Stimulated activated CD4-positive, alpha-beta T cell treated with anti-CD3 and anti-CD28 coated beads, Interleukin-12 subunit alpha, Interleukin-12 subunit beta, amount 100 ng/mL, for 48 hours (primary cell): Measurements from ENCODE around the gene SNX15.
A peak's percentile ranks its signal among the peaks of the same experiment; 100 is the strongest.
"Not testable (repeated sequence)": the region's sequence is repeated elsewhere in the genome, so short reads cannot be mapped to it uniquely, and the experiment has no call there.

Source experiments
- DNase-seq, 3 donors: peaks; one replicate each; pipeline ENCODE4 v3.0.0-alpha.2; 2020; ENCODE audit warnings: low read depth in 2 of 3, low spot score in 1 of 3

Gene SNX15

GRCh38 chr11:65014726-65015227 lies 12.5 kb upstream of the SNX15 start:
- DNase-seq, result peak in 1 of 3 donors; percentile 20

GRCh38 chr11:65016705-65017104 lies 10.5 kb upstream of the SNX15 start:
- no peak for DNase-seq

GRCh38 chr11:65017937-65018336 lies 9.3 kb upstream of the SNX15 start:
- DNase-seq, result no peak

GRCh38 chr11:65019824-65020223 lies 7.4 kb upstream of the SNX15 start:
- no peak for DNase-seq

GRCh38 chr11:65021003-65021402 lies 6.2 kb upstream of the SNX15 start:
- no peak for DNase-seq

- no peak for DNase-seq
These were observed 5.7 kb upstream of the SNX15 start for GRCh38 chr11:65021509-65021908.

- DNase-seq, result not testable (repeated sequence)
These were observed 3.7 kb upstream of the SNX15 start for GRCh38 chr11:65023502-65023901.

- no peak for DNase-seq
These were observed 429 bp upstream of the SNX15 start for GRCh38 chr11:65026810-65027209.

- DNase-seq, result no peak
These were observed 5.0 kb downstream of the SNX15 start for GRCh38 chr11:65032216-65032615.

GRCh38 chr11:65034423-65034822 lies 7.2 kb downstream of the SNX15 start:
- no peak for DNase-seq

- no peak for DNase-seq
These were observed 8.3 kb downstream of the SNX15 start for GRCh38 chr11:65035579-65035978.

GRCh38 chr11:65036931-65037330 lies 9.7 kb downstream of the SNX15 start:
- no peak for DNase-seq

GRCh38 chr11:65040520-65040846 lies 13.2 kb downstream of the SNX15 start:
- DNase-seq, result no peak

GRCh38 chr11:65040847-65041622 lies 13.8 kb downstream of the SNX15 start, which contains the start of gene SAC3D1:
TSS of gene SAC3D1 (plus strand) at chr11:65041210. CDS start at chr11:65041293, 83 bp downstream.
- peak; percentile 78 to 84 (median 84) for DNase-seq

- DNase-seq, result no peak
These were observed 15.7 kb downstream of the SNX15 start for GRCh38 chr11:65042891-65043290.

- no peak for DNase-seq
These were observed 16.8 kb downstream of the SNX15 start for GRCh38 chr11:65043881-65044501.

- no peak for DNase-seq
These were observed 17.8 kb downstream of the SNX15 start for GRCh38 chr11:65045061-65045460.

- DNase-seq, result no peak
These were observed 18.5 kb downstream of the SNX15 start for GRCh38 chr11:65045728-65046127.

- DNase-seq, result peak in 1 of 3 donors; percentile 14
These were observed 20.6 kb downstream of the SNX15 start for GRCh38 chr11:65047581-65048422.

- DNase-seq, result no peak
These were observed 24.2 kb downstream of the SNX15 start for GRCh38 chr11:65051398-65051858.

- no peak for DNase-seq
These were observed 26.7 kb downstream of the SNX15 start for GRCh38 chr11:65053827-65054508.
